Brain microvascular endothelial cell (primary cell): ENCODE results near the gene EFHC1.
A peak's percentile ranks its signal among the peaks of the same experiment; 100 is the strongest.

ENCODE experiments used
- DNase-seq: peaks from one replicate; pipeline ENCODE4 v3.0.0-alpha.2; 2020
- H3K27ac ChIP-seq: fragments of 250-450 bp; sonication (Bioruptor Pico); 2 replicates; pipeline ENCODE4 v1.5.1; 2020; ENCODE audit warnings: mild to moderate bottlenecking, moderate library complexity
- H3K27me3 ChIP-seq: fragments of 250-450 bp; sonication (Bioruptor Pico); replicated peaks from 2 replicates; pipeline ENCODE4 v1.5.1; 2020; ENCODE audit warnings: mild to moderate bottlenecking
- H3K36me3 ChIP-seq: fragments of 250-450 bp; sonication (Bioruptor Pico); replicated peaks from 2 replicates; pipeline ENCODE4 v1.5.1; 2020; ENCODE audit warnings: mild to moderate bottlenecking
- H3K4me3 ChIP-seq: 2 replicates; pipeline ENCODE4 v1.5.1; 2011; ENCODE audit warnings: low read depth, mild to moderate bottlenecking, control low read depth, low read length, moderate library complexity
- in situ Hi-C: cut with HindIII; loops from 2 replicates; pipeline ENCODE4 v1.10.0; 2017; ENCODE audit warnings: low sequenced_read_pairs, low pct_ligation_motif_present
- TF ChIP-seq, protein P1 (sequence below): IDR thresholded peaks from 2 replicates; pipeline ENCODE4 v1.5.1; 2011; ENCODE audit warnings: low read depth, mild to moderate bottlenecking, moderate library complexity, low read length, control low read depth, inconsistent platforms; ENCODE audit errors: missing control alignments

EFHC1 gene

DNA sequence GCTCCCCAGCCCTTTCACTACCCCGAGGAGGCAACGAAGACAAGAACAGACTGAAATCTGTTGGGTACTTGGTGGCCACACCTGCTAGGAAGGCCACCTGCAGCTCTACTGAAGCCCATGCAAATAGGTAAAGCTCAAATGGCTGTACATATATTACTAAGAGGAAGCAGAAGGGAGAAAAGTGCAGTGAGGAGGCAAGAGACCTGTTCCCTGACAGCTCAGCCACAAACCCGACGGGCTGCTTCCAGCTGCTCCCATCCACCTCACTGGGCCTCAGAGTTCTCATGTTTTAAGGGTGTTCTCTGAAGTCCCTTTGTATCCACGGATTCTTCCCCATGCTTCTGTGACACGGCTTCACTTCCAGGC lies 132.1 kb downstream of the EFHC1 start:
- Histone ChIP-seq H3K27ac (peak overlapping the region; percentile 80), H3K4me3 (no peak overlapping the region), H3K27me3 (no peaks in the 10 kb centered on the region), H3K36me3 (peaks cover 7% of the 10 kb centered on the region)
- DNase-seq: no peak
- in situ Hi-C loops: no loop called here
- TF ChIP-seq, protein P1, sequence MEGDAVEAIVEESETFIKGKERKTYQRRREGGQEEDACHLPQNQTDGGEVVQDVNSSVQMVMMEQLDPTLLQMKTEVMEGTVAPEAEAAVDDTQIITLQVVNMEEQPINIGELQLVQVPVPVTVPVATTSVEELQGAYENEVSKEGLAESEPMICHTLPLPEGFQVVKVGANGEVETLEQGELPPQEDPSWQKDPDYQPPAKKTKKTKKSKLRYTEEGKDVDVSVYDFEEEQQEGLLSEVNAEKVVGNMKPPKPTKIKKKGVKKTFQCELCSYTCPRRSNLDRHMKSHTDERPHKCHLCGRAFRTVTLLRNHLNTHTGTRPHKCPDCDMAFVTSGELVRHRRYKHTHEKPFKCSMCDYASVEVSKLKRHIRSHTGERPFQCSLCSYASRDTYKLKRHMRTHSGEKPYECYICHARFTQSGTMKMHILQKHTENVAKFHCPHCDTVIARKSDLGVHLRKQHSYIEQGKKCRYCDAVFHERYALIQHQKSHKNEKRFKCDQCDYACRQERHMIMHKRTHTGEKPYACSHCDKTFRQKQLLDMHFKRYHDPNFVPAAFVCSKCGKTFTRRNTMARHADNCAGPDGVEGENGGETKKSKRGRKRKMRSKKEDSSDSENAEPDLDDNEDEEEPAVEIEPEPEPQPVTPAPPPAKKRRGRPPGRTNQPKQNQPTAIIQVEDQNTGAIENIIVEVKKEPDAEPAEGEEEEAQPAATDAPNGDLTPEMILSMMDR: no peak

DNA sequence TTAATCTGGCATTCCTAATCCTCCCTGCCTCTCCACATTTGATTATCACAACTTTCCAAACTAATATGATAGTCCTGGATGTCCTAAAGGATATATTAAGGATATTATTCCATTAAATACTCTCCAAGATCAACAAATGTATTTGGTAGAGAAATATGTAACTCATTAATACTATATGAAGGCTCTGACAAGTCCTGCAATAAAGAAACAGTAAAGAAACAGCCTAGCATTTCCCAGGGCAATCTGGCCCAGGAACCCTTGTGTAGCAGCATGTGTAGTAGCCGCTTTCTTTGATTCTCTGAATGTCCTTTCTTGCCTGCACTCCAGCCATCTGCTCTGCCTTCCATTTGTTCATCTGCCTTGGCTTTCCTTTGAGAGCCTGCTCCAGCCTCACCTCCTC lies 133.0 kb downstream of the EFHC1 start:
- Histone ChIP-seq H3K27ac (peak overlapping the region; percentile 80), H3K36me3 (peaks cover 7% of the 10 kb centered on the region), H3K27me3 (no peaks in the 10 kb centered on the region), H3K4me3 (no peak overlapping the region)
- TF ChIP-seq, protein P1: no peak
- DNase-seq: no peak
- in situ Hi-C loops: no loop called here

DNA sequence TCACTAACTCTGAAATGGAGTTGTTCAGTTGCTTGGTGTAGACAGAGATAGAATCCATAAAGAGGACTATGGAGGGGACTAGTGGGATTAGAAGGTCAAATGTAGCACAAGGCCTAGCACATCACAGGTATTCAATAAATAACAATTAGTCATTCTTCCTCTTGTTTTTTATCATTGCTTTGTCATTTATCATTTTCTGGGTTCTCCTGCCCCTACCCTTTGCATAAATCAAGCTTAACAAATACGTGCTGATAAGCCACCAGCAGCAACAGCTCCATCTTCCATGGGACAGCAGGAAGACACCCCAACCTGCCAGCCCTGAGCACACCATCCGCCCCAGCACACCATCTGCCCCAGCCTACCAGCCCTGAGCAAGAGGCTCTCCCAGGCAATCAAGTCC lies 133.6 kb downstream of the EFHC1 start:
- Histone ChIP-seq H3K27ac (peak overlapping the region; percentile 29), H3K4me3 (no peak overlapping the region)
- in situ Hi-C loops: no loop called here

DNA sequence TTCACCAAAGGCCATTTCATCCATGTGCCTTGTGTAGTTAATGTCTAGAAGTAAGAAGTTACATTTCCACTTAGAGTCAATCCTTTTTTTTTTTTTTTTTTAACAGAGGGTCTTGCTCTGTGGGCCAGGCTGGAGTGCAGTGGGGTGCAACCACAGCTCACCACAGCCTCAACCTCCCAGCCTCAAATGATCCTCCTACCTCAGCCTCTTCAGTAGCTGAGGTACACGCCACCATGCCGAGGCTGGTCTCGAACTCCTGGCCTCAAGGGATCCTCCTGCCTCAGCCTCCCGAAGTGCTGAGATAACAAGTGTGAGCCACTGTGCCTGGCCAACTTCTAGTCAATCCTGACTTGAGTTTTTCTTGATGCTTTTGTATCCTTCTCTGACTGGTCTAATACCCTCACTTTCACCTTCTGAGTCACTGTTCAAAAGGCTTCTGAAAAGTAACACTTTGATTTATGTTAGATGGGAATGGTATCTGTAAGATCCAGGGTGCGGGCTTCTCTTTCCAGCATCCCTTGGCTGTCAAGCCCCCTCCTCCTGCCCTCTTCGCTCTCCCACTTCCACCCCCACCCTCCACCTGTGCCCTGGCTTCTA lies 134.6 kb downstream of the EFHC1 start:
- Histone ChIP-seq H3K27me3 (no peaks in the 10 kb centered on the region), H3K4me3 (no peak overlapping the region), H3K27ac (peak overlapping the region; percentile 85), H3K36me3 (peaks cover 2% of the 10 kb centered on the region)
- TF ChIP-seq, protein P1: no peak
- in situ Hi-C loops: no loop called here
- DNase-seq: no peak

More for the DNA sequence above, 133.6 kb downstream of the EFHC1 start:
- Histone ChIP-seq H3K36me3 (peaks cover 2% of the 10 kb centered on the region), H3K27me3 (no peaks in the 10 kb centered on the region)
- TF ChIP-seq, protein P1: no peak
- no peak for DNase-seq

DNA sequence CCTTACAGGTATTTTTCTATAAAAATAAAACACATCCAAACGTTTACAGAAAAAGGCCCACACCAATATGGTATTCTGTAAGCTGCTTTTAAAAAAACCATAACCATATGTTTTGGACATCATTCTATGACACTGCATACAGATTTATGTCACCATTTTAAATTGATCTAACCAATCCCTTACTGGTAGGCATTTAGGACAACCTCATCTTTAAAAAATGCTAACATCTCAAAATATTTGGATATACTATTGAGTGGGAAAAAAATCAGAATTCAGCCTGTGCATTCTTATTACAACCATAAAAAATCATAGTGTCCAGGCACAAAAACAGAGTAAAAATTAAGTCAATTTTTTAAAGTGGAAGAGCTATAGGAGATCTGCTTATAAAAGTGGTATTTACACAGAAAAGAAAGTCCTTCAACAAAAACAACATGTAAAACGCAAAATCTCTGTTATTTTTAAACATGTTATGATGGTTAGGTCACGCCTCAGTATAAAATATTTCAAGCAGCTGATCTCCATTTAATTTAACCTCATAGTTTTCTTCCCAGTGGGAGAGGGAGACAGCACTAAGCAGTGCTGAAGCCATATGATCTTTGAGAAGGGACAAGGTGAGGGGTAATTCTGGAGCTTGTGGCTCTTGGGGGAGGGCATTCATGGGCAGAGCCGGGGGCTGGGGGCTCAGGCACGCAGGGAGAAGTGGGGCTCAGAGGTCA lies 135.5 kb downstream of the EFHC1 start:
- Histone ChIP-seq H3K27ac (peak overlapping the region; percentile 85), H3K4me3 (no peak overlapping the region), H3K27me3 (no peaks in the 10 kb centered on the region), H3K36me3 (peaks cover 2% of the 10 kb centered on the region)
- TF ChIP-seq, protein P1: no peak
- in situ Hi-C loops: no loop called here
- no peak for DNase-seq
